GM23338 (cell line): ENCODE data around the gene HDGFL2. TPM values are rescaled to one million over a fixed set of nuclear protein-coding genes. Genes with fewer than 3 reads are reported as not detected.

Source experiments
- ATAC-seq: fragments of 200-7000 bp; cut with Tn5 transposase; 3 replicates; pipeline ENCODE4 v1.9.1; 2020
- DNase-seq: peaks from one replicate; pipeline ENCODE4 v3.0.0-alpha.2; 2015; ENCODE audit warnings: low spot score
- H2AFZ ChIP-seq: fragments of 200-600 bp; sonication (generic); 2 replicates; pipeline ENCODE4 v1.8.0; 2016; ENCODE audit warnings: antibody characterized with exemption, mild to moderate bottlenecking, moderate library complexity
- H3F3A ChIP-seq: fragments of 200-600 bp; sonication (generic); replicated peaks from 2 replicates; pipeline ENCODE4 v1.8.0; 2017; ENCODE audit warnings: antibody characterized with exemption, mixed run types, low read depth
- H3K27ac ChIP-seq: fragments of 200-600 bp; sonication (generic); 2 replicates; pipeline ENCODE4 v1.6.1; 2016; ENCODE audit warnings: low read depth
- H3K27me3 ChIP-seq: fragments of 200-600 bp; sonication (generic); 2 replicates; pipeline ENCODE4 v1.8.0; 2016; ENCODE audit warnings: mild to moderate bottlenecking, mixed run types, moderate library complexity; ENCODE audit not compliant: insufficient read depth
- H3K36me3 ChIP-seq: fragments of 200-600 bp; sonication (generic); 2 replicates; pipeline ENCODE4 v1.8.0; 2016; ENCODE audit warnings: mild to moderate bottlenecking; ENCODE audit not compliant: insufficient read depth
- H3K4me1 ChIP-seq: fragments of 200-600 bp; sonication (generic); 2 replicates; pipeline ENCODE4 v1.8.0; 2016; ENCODE audit warnings: mild to moderate bottlenecking, moderate library complexity; ENCODE audit not compliant: insufficient read depth
- H3K4me2 ChIP-seq: fragments of 200-600 bp; sonication (generic); 2 replicates; pipeline ENCODE4 v1.7.1; 2017; ENCODE audit warnings: mixed run types
- H3K4me3 ChIP-seq: fragments of 200-600 bp; sonication (generic); 2 replicates; pipeline ENCODE4 v1.6.1; 2016; ENCODE audit warnings: mixed run types
- H3K79me2 ChIP-seq: fragments of 200-600 bp; sonication (generic); replicated peaks from 2 replicates; pipeline ENCODE4 v1.8.0; 2017; ENCODE audit warnings: mild to moderate bottlenecking; ENCODE audit not compliant: insufficient read depth
- H3K9me2 ChIP-seq: fragments of 200-600 bp; sonication (generic); 2 replicates; pipeline ENCODE4 v1.8.0; 2017; ENCODE audit not compliant: insufficient read depth
- H4K20me1 ChIP-seq: fragments of 200-600 bp; sonication (generic); replicated peaks from 2 replicates; pipeline ENCODE4 v1.8.0; 2017; ENCODE audit warnings: mild to moderate bottlenecking; ENCODE audit not compliant: insufficient read depth
- H3K27ac Mint-ChIP-seq: 2 replicates; pipeline ENCODE4 v1.8.0; 2020; ENCODE audit warnings: inconsistent platforms, mild to moderate bottlenecking, moderate library complexity, mixed read lengths
- H3K27me3 Mint-ChIP-seq: 3 replicates; pipeline ENCODE4 v1.8.0; 2022; ENCODE audit warnings: low read depth, mild to moderate bottlenecking, moderate library complexity, mixed read lengths, inconsistent platforms; ENCODE audit not compliant: insufficient read depth, poor library complexity
- H3K36me3 Mint-ChIP-seq: 3 replicates; pipeline ENCODE4 v1.8.0; 2021; ENCODE audit warnings: low read depth, mild to moderate bottlenecking, inconsistent platforms, moderate library complexity, mixed read lengths
- H3K4me1 Mint-ChIP-seq: 3 replicates; pipeline ENCODE4 v1.8.0; 2020; ENCODE audit warnings: mild to moderate bottlenecking, inconsistent platforms, mixed read lengths
- H3K4me3 Mint-ChIP-seq: 3 replicates; pipeline ENCODE4 v1.8.0; 2021; ENCODE audit warnings: moderate library complexity, mild to moderate bottlenecking, inconsistent platforms, mixed read lengths
- H3K9me3 Mint-ChIP-seq: 3 replicates; pipeline ENCODE4 v1.8.0; 2020; ENCODE audit warnings: moderate library complexity, mild to moderate bottlenecking, inconsistent platforms, mixed read lengths
- CREB1 ChIP-seq: fragments of 250-450 bp; sonication (Bioruptor Pico); IDR thresholded peaks from 2 replicates; pipeline ENCODE4 v1.5.0; 2020; ENCODE audit warnings: low read depth, mild to moderate bottlenecking, moderate library complexity
- EZH2phosphoT487 ChIP-seq: fragments of 200-600 bp; sonication (generic); IDR thresholded peaks from one replicate; pipeline ENCODE4 v1.8.1; 2018; ENCODE audit warnings: antibody characterized with exemption; ENCODE audit not compliant: unreplicated experiment
- JUNB ChIP-seq: IDR thresholded peaks from one replicate; pipeline ENCODE4 v1.6.1; 2016; ENCODE audit warnings: antibody characterized with exemption; ENCODE audit not compliant: unreplicated experiment
- NANOG ChIP-seq: IDR thresholded peaks from 2 replicates; pipeline ENCODE4 v1.6.1; 2016; ENCODE audit warnings: antibody characterized with exemption, borderline replicate concordance
- POLR2AphosphoS5 ChIP-seq: IDR thresholded peaks from 2 replicates; pipeline ENCODE4 v1.6.1; 2016; ENCODE audit warnings: antibody characterized with exemption, low read depth
- ZNF331 ChIP-seq: fragments of 250-450 bp; sonication (Bioruptor Pico); IDR thresholded peaks from 2 replicates; pipeline ENCODE4 v1.5.0; 2020; ENCODE audit warnings: low read depth, mild to moderate bottlenecking, moderate library complexity
- polyA plus RNA-seq: library from polyadenylated mRNA; unstranded; fragments of >200 nt; fragmentation: Nextera tagmentation; extraction: Ambion mirVana; gene quantifications from 2 replicates; pipeline ENCODE4 v1.2.1, GENCODE V29; 2016
- total RNA-seq: library from RNA; depleted of rRNA; stranded (reverse); fragments of >200 nt; shearing (Covaris generic); gene quantifications from 2 replicates; pipeline ENCODE4 v1.2.3, GENCODE V29; 2014
- TF ChIP-seq, protein P1 (sequence below): fragments of 250-450 bp; sonication (Bioruptor Pico); IDR thresholded peaks from 2 replicates; pipeline ENCODE4 v1.5.0; 2020; ENCODE audit warnings: mild to moderate bottlenecking, moderate library complexity
- TF ChIP-seq, protein P2 (sequence below), 2 experiments: fragments of 200-600 bp in 1 of 2; sonication (generic) in 1 of 2; conservative IDR thresholded peaks; 2 replicates each; pipeline versions ENCODE4 v1.5.1 to v1.6.1; 2016 to 2017; ENCODE audit warnings: antibody characterized with exemption in 2 of 2, low read depth in 2 of 2, mild to moderate bottlenecking in 2 of 2, moderate library complexity in 1 of 2
- TF ChIP-seq, protein P3 (sequence below): IDR thresholded peaks from 2 replicates; pipeline ENCODE4 v1.6.1; 2016; ENCODE audit warnings: antibody characterized with exemption

HDGFL2 gene
- total and polyA plus RNA-seq, 2 experiments from 2014 or later = 64.8 to 113 TPM

DNA sequence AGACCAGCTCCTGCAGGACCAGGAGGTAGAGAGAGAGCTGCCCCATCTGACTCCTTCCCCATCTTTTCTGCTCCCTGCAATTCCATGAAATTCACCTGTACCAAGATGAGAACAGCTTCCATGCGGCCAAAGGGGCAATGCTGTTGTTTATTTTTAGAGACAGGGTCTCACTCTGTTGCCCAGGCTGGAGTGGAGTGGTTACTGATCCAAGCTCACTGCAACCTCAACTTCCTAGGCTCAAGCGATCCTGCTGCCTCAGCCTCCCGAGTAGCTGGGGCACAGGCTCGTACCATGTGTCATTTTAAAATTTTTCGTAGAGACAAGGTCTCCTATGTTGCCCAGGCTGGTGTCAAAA is 49.8 kb downstream of the HDGFL2 start:
- ATAC-seq (no peak), DNase-seq (no peak)
- no peak overlapping the region for H3K27ac ChIP-seq
- H3K4me3 ChIP-seq = no peak overlapping the region
- TF ChIP-seq EZH2phosphoT487 (no peak), CREB1 (CRISPR knock-in tag) (no peak)
- TF ChIP-seq, protein P1, sequence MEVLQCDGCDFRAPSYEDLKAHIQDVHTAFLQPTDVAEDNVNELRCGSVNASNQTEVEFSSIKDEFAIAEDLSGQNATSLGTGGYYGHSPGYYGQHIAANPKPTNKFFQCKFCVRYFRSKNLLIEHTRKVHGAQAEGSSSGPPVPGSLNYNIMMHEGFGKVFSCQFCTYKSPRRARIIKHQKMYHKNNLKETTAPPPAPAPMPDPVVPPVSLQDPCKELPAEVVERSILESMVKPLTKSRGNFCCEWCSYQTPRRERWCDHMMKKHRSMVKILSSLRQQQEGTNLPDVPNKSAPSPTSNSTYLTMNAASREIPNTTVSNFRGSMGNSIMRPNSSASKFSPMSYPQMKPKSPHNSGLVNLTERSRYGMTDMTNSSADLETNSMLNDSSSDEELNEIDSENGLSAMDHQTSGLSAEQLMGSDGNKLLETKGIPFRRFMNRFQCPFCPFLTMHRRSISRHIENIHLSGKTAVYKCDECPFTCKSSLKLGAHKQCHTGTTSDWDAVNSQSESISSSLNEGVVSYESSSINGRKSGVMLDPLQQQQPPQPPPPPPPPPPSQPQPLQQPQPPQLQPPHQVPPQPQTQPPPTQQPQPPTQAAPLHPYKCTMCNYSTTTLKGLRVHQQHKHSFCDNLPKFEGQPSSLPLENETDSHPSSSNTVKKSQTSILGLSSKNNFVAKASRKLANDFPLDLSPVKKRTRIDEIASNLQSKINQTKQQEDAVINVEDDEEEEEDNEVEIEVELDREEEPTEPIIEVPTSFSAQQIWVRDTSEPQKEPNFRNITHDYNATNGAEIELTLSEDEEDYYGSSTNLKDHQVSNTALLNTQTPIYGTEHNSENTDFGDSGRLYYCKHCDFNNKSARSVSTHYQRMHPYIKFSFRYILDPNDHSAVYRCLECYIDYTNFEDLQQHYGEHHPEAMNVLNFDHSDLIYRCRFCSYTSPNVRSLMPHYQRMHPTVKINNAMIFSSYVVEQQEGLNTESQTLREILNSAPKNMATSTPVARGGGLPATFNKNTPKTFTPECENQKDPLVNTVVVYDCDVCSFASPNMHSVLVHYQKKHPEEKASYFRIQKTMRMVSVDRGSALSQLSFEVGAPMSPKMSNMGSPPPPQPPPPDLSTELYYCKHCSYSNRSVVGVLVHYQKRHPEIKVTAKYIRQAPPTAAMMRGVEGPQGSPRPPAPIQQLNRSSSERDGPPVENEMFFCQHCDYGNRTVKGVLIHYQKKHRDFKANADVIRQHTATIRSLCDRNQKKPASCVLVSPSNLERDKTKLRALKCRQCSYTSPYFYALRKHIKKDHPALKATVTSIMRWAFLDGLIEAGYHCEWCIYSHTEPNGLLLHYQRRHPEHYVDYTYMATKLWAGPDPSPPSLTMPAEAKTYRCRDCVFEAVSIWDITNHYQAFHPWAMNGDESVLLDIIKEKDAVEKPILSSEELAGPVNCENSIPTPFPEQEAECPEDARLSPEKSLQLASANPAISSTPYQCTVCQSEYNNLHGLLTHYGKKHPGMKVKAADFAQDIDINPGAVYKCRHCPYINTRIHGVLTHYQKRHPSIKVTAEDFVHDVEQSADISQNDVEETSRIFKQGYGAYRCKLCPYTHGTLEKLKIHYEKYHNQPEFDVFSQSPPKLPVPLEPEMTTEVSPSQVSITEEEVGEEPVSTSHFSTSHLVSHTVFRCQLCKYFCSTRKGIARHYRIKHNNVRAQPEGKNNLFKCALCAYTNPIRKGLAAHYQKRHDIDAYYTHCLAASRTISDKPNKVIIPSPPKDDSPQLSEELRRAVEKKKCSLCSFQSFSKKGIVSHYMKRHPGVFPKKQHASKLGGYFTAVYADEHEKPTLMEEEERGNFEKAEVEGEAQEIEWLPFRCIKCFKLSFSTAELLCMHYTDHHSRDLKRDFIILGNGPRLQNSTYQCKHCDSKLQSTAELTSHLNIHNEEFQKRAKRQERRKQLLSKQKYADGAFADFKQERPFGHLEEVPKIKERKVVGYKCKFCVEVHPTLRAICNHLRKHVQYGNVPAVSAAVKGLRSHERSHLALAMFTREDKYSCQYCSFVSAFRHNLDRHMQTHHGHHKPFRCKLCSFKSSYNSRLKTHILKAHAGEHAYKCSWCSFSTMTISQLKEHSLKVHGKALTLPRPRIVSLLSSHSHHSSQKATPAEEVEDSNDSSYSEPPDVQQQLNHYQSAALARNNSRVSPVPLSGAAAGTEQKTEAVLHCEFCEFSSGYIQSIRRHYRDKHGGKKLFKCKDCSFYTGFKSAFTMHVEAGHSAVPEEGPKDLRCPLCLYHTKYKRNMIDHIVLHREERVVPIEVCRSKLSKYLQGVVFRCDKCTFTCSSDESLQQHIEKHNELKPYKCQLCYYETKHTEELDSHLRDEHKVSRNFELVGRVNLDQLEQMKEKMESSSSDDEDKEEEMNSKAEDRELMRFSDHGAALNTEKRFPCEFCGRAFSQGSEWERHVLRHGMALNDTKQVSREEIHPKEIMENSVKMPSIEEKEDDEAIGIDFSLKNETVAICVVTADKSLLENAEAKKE (CRISPR knock-in tag) = no peak
- no peaks in the 10 kb centered on the region for H3F3A ChIP-seq
- Mint-ChIP-seq H3K4me3 (no peak overlapping the region), H3K4me1 (peaks cover 4% of the 10 kb centered on the region), H3K9me3 (peaks cover 3% of the 10 kb centered on the region; the same call in 2 of the 3 replicates), H3K27me3 (peaks cover 25% of the 10 kb centered on the region), H3K36me3 (peaks cover 2% of the 10 kb centered on the region; the same call in 1 of the 3 replicates), H3K27ac (no peak overlapping the region)
- 0 out of 2 replicates have a peak, but pooled peaks cover 6% of the 10 kb centered on the region for H3K27me3 ChIP-seq
- no peaks in the 10 kb centered on the region for H3K4me1 ChIP-seq
- H2AFZ ChIP-seq = no peak overlapping the region
- no peaks in the 10 kb centered on the region; the same call in 1 of the 2 replicates for H4K20me1 ChIP-seq
- H3K4me2 ChIP-seq = no peak overlapping the region
- no peaks in the 10 kb centered on the region for H3K79me2 ChIP-seq
- H3K9me2 ChIP-seq = no peaks in the 10 kb centered on the region
- H3K36me3 ChIP-seq = no peaks in the 10 kb centered on the region

DNA sequence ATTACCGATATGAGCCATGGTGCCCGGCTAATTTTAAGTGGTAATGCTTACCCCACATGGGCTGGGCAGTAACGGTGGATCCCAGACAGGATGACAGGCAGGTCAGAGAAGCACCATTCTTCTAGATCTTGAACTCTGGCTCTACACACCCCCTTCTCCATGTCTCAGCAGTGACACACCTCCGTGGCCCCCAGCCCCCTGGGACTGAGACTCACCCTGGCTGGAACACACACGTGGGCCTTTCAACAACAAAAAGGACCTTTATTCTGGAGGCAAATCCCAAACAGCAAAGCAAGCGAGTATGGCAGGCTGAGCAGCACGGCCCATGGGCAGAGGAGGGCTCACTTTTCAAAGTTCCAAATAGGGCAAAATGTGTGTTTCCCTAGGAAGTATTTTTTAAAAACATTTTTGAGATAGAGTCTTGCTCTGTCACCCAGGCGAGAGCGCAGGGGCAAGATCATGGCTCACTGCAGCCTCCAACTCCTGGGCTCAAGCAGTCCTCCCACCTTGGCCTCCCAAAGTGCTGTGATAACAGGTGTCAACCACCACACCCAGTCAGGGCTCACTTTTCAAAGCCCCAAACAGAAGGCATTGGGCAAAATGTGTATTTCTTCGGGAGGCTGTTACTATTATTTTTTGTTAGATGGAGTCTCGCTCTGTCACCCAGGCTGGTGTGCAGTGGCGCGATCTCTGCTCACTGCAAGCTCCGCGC is 50.4 kb downstream of the HDGFL2 start:
- Histone ChIP-seq H3K27ac (no peak overlapping the region), H2AFZ (no peak overlapping the region), H3K4me3 (no peak overlapping the region), H4K20me1 (no peaks in the 10 kb centered on the region; the same call in 1 of the 2 replicates), H3F3A (no peaks in the 10 kb centered on the region), H3K36me3 (no peaks in the 10 kb centered on the region), H3K27me3 (0 out of 2 replicates have a peak, but pooled peaks cover 6% of the 10 kb centered on the region), H3K79me2 (no peaks in the 10 kb centered on the region), H3K4me2 (no peak overlapping the region), H3K4me1 (no peaks in the 10 kb centered on the region), H3K9me2 (no peaks in the 10 kb centered on the region)
- H3K4me1 Mint-ChIP-seq = peaks cover 4% of the 10 kb centered on the region
- peaks cover 22% of the 10 kb centered on the region for H3K27me3 Mint-ChIP-seq
- no peak overlapping the region for H3K27ac Mint-ChIP-seq
- no peak for DNase-seq
- peaks cover 3% of the 10 kb centered on the region; the same call in 2 of the 3 replicates for H3K9me3 Mint-ChIP-seq
- no peak overlapping the region for H3K4me3 Mint-ChIP-seq
- H3K36me3 Mint-ChIP-seq = peaks cover 2% of the 10 kb centered on the region; the same call in 1 of the 3 replicates
- no peak for ATAC-seq
- TF ChIP-seq, protein P2, sequence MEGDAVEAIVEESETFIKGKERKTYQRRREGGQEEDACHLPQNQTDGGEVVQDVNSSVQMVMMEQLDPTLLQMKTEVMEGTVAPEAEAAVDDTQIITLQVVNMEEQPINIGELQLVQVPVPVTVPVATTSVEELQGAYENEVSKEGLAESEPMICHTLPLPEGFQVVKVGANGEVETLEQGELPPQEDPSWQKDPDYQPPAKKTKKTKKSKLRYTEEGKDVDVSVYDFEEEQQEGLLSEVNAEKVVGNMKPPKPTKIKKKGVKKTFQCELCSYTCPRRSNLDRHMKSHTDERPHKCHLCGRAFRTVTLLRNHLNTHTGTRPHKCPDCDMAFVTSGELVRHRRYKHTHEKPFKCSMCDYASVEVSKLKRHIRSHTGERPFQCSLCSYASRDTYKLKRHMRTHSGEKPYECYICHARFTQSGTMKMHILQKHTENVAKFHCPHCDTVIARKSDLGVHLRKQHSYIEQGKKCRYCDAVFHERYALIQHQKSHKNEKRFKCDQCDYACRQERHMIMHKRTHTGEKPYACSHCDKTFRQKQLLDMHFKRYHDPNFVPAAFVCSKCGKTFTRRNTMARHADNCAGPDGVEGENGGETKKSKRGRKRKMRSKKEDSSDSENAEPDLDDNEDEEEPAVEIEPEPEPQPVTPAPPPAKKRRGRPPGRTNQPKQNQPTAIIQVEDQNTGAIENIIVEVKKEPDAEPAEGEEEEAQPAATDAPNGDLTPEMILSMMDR (conservative IDR thresholded peaks at IDR 0.05; ENCODE audit: low read depth in 2 of 2) = no peak
- TF ChIP-seq CREB1 (CRISPR knock-in tag) (no peak), JUNB (no peak), ZNF331 (CRISPR knock-in tag) (no peak), NANOG (no peak), POLR2AphosphoS5 (no peak)
- TF ChIP-seq, protein P3, sequence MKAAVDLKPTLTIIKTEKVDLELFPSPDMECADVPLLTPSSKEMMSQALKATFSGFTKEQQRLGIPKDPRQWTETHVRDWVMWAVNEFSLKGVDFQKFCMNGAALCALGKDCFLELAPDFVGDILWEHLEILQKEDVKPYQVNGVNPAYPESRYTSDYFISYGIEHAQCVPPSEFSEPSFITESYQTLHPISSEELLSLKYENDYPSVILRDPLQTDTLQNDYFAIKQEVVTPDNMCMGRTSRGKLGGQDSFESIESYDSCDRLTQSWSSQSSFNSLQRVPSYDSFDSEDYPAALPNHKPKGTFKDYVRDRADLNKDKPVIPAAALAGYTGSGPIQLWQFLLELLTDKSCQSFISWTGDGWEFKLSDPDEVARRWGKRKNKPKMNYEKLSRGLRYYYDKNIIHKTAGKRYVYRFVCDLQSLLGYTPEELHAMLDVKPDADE = no peak
